Tibial artery (tissue), 4 donors: ENCODE data around the gene MAP7.

Experiments
- DNase-seq, 2 donors: peaks; one replicate each; pipeline ENCODE4 v3.0.0-alpha.2; 2019
- H3K27ac ChIP-seq, 2 donors: fragments of 200-600 bp; sonication (generic) in 1 of 2; 1 replicate in 1 of 2; 2 replicates in 1 of 2; pipeline ENCODE4 v1.5.1; 2018 to 2019; ENCODE audit warnings: mild to moderate bottlenecking in 1 of 2
- H3K27me3 ChIP-seq, 2 donors: fragments of 200-600 bp; sonication (generic) in 1 of 2; one replicate each; pipeline versions ENCODE4 v1.5.1 to v1.6.0; 2016 to 2019
- H3K36me3 ChIP-seq, 3 donors: fragments of 200-600 bp; sonication (generic) in 2 of 3; one replicate each; pipeline ENCODE4 v1.5.1; 2016 to 2019; ENCODE audit warnings: mild to moderate bottlenecking in 2 of 3
- H3K4me1 ChIP-seq, 4 donors: fragments of 200-600 bp; sonication (generic) in 2 of 4; 1 replicate in 3 of 4; 2 replicates in 1 of 4; pipeline ENCODE4 v1.5.1; 2016 to 2019
- H3K4me3 ChIP-seq, 2 donors: fragments of 200-600 bp; sonication (generic) in 1 of 2; 1 replicate in 1 of 2; 2 replicates in 1 of 2; pipeline ENCODE4 v1.5.1; 2018 to 2019; ENCODE audit warnings: mild to moderate bottlenecking in 2 of 2
- H3K9me3 ChIP-seq, 3 donors: fragments of 200-600 bp; sonication (generic) in 1 of 3; one replicate each; pipeline ENCODE4 v1.5.1; 2016 to 2019
- CTCF ChIP-seq, 2 experiments: fragments of 200-600 bp in 1 of 2; fragments of 450-650 bp in 1 of 2; IDR thresholded peaks; one replicate each; pipeline ENCODE4 v1.5.1; 2017 to 2019; ENCODE audit warnings: antibody characterized with exemption in 2 of 2, mild to moderate bottlenecking in 1 of 2, moderate library complexity in 1 of 2
- intact Hi-C: fragments of 100-400 bp; cut with DNase I; formaldehyde crosslinking; loops from one replicate; pipeline ENCODE4 v1.15.0; 2023; ENCODE audit warnings: low total_unique reads

Gene MAP7

GRCh38 chr6:136506124-136506799, 44.0 kb downstream of the MAP7 start:
- Histone ChIP-seq H3K36me3 (no peaks in the 10 kb centered on the region), H3K4me1 (no peaks in the 10 kb centered on the region), H3K27me3 (no peaks in the 10 kb centered on the region), H3K4me3 (no peak overlapping the region), H3K9me3 (no peaks in the 10 kb centered on the region), H3K27ac (no peak overlapping the region)
- no peak for DNase-seq
- TF ChIP-seq CTCF (IDR thresholded peaks at IDR 0.05): no peak
- intact Hi-C loops: no loop called here

DNA sequence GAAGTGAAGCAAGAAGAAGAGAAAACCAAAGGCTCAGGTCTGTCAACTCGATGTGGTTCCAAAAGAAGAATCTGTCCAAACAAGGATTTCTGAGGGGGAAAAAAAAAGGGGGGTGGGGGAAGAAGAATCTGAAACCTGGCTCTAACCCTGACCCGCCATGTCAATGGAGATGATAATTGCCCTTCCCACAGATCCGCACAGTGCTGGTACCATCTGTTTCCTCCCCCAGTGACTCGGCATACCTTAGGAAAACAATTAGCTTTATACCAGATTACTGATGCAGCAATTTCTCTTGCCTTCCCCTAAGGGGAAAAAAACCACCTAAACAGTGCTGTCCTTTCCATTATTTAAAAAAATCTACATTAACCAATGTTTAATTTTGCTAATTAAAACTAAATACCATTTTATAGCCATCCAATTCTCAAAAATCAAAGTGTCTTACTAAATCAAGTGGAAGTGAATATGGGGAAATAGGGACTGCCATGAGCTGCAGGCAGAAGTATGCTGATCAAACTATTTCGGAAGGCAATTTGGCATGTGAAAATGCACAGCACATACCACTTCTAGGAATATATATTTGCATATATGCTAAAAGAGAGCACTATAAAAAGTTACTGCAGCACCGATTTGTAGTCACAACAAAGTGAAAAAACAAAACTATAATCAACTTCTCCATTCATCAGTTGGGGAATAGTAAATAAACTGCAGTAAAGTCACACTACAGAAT, 46.8 kb downstream of the MAP7 start:
- no peak for TF ChIP-seq CTCF (IDR thresholded peaks at IDR 0.05)
- Histone ChIP-seq H3K4me1 (no peaks in the 10 kb centered on the region), H3K36me3 (no peaks in the 10 kb centered on the region), H3K9me3 (no peaks in the 10 kb centered on the region), H3K27me3 (no peaks in the 10 kb centered on the region), H3K4me3 (no peak overlapping the region), H3K27ac (no peak overlapping the region)
- no peak for DNase-seq
- intact Hi-C loops: no loop called here

GRCh38 chr6:136502786-136503185, 47.4 kb downstream of the MAP7 start:
- TF ChIP-seq CTCF (IDR thresholded peaks at IDR 0.05): no peak
- no peaks in the 10 kb centered on the region for H3K9me3 ChIP-seq
- no peak overlapping the region for H3K27ac ChIP-seq
- no peak overlapping the region for H3K4me3 ChIP-seq
- DNase-seq: no peak
- no peaks in the 10 kb centered on the region for H3K36me3 ChIP-seq
- intact Hi-C loops: no loop called here
- no peaks in the 10 kb centered on the region for H3K27me3 ChIP-seq
- no peaks in the 10 kb centered on the region for H3K4me1 ChIP-seq

DNA sequence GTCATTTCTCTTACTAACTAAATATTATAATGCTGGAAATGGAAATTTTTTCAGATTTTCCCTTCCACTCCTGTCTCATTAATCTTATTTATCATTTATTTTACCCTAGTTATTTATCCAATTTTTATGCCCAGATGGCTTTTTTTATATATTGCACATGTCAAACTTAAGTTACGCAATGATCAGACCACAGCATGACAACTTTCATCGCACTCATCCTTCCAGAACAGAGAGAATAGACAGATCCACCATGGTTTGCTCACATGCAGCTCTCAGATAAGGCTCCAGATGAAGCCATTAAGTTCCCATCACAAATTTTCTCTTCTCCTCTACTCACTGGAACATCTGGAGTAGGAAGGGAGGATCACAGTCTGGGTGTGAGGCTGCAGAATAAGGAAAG, 48.7 kb downstream of the MAP7 start:
- DNase-seq: no peak

DNA sequence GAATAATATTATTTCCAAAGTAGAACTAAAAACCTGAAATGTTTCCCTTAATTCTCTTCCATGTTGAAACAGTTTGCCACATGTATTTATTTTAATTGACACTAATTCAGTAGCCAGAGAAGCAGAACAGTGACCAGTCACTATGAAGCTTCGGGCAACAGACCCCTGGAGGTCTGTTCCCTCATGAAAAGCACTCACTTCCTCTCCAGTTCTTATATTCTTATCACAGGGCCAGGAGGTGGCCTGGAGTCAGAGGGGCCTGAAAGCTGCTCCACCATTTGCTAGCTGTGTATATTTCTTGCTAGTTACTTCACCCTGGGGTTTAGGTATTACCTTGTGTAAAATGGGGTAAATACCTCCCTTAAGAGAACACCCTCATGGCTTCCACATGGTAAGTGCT, 49.1 kb downstream of the MAP7 start:
- no peak for TF ChIP-seq CTCF (IDR thresholded peaks at IDR 0.05)
- DNase-seq: no peak
- H3K4me1 ChIP-seq: no peaks in the 10 kb centered on the region
- intact Hi-C loops: no loop called here
- no peak overlapping the region for H3K27ac ChIP-seq
- no peak overlapping the region for H3K4me3 ChIP-seq
- H3K9me3 ChIP-seq: no peaks in the 10 kb centered on the region
- no peaks in the 10 kb centered on the region for H3K27me3 ChIP-seq
- H3K36me3 ChIP-seq: no peaks in the 10 kb centered on the region

More for the DNA sequence above, 48.7 kb downstream of the MAP7 start:
- Histone ChIP-seq H3K9me3 (no peaks in the 10 kb centered on the region), H3K27ac (no peak overlapping the region), H3K4me1 (no peaks in the 10 kb centered on the region), H3K27me3 (no peaks in the 10 kb centered on the region), H3K36me3 (no peaks in the 10 kb centered on the region), H3K4me3 (no peak overlapping the region)
- intact Hi-C loops: no loop called here
- no peak for TF ChIP-seq CTCF (IDR thresholded peaks at IDR 0.05)
